HEK293 (cell line): ENCODE results near the gene FNDC3A.

Experiments
- BCL11B ChIP-seq: fragments of 450-650 bp; formaldehyde crosslinking; IDR thresholded peaks from 2 replicates; pipeline ENCODE4 v1.5.1; 2016; ENCODE audit warnings: low read depth, missing biosample characterization, missing genetic modification characterization
- GFI1B ChIP-seq: fragments of 450-650 bp; formaldehyde crosslinking; IDR thresholded peaks from 2 replicates; pipeline ENCODE4 v1.5.1; 2016; ENCODE audit warnings: missing biosample characterization, missing genetic modification characterization
- HIC1 ChIP-seq: fragments of 450-650 bp; formaldehyde crosslinking; IDR thresholded peaks from 2 replicates; pipeline ENCODE4 v1.5.1; 2016; ENCODE audit warnings: missing biosample characterization, missing genetic modification characterization
- KLF7 ChIP-seq: fragments of 450-650 bp; formaldehyde crosslinking; IDR thresholded peaks from 2 replicates; pipeline ENCODE4 v1.5.1; 2016; ENCODE audit warnings: missing biosample characterization, missing genetic modification characterization, borderline replicate concordance
- KLF8 ChIP-seq: fragments of 450-650 bp; formaldehyde crosslinking; IDR thresholded peaks from 2 replicates; pipeline ENCODE4 v1.5.1; 2016; ENCODE audit warnings: missing biosample characterization, missing genetic modification characterization
- KLF9 ChIP-seq: fragments of 450-650 bp; formaldehyde crosslinking; IDR thresholded peaks from 2 replicates; pipeline ENCODE4 v1.5.1; 2016; ENCODE audit warnings: missing biosample characterization, missing genetic modification characterization, low read depth
- SCRT1 ChIP-seq: fragments of 450-650 bp; formaldehyde crosslinking; IDR thresholded peaks from 2 replicates; pipeline ENCODE4 v1.5.1; 2016; ENCODE audit warnings: missing biosample characterization, missing genetic modification characterization, borderline replicate concordance
- TSHZ1 ChIP-seq: fragments of 450-650 bp; formaldehyde crosslinking; IDR thresholded peaks from 2 replicates; pipeline ENCODE4 v1.5.1; 2016; ENCODE audit warnings: missing biosample characterization, missing genetic modification characterization, borderline replicate concordance
- ZBTB17 ChIP-seq: fragments of 450-650 bp; formaldehyde crosslinking; IDR thresholded peaks from 2 replicates; pipeline ENCODE4 v1.5.1; 2016; ENCODE audit warnings: missing biosample characterization, missing genetic modification characterization
- ZFP3 ChIP-seq: fragments of 450-650 bp; formaldehyde crosslinking; IDR thresholded peaks from 2 replicates; pipeline ENCODE4 v1.5.1; 2016; ENCODE audit warnings: low read depth, missing biosample characterization, missing genetic modification characterization
- ZFP41 ChIP-seq: fragments of 450-650 bp; formaldehyde crosslinking; IDR thresholded peaks from 2 replicates; pipeline ENCODE4 v1.5.1; 2016; ENCODE audit warnings: missing biosample characterization, missing genetic modification characterization, borderline replicate concordance
- ZNF169 ChIP-seq: fragments of 450-650 bp; formaldehyde crosslinking; IDR thresholded peaks from 2 replicates; pipeline ENCODE4 v1.5.1; 2016; ENCODE audit warnings: missing biosample characterization, missing genetic modification characterization
- ZNF175 ChIP-seq: fragments of 450-650 bp; formaldehyde crosslinking; IDR thresholded peaks from 2 replicates; pipeline ENCODE4 v1.5.1; 2016; ENCODE audit warnings: missing biosample characterization, missing genetic modification characterization
- ZNF214 ChIP-seq: fragments of 450-650 bp; formaldehyde crosslinking; IDR thresholded peaks from 2 replicates; pipeline ENCODE4 v1.5.1; 2017; ENCODE audit warnings: missing biosample characterization, mild to moderate bottlenecking, missing genetic modification characterization, borderline replicate concordance
- ZNF341 ChIP-seq: fragments of 450-650 bp; formaldehyde crosslinking; IDR thresholded peaks from 2 replicates; pipeline ENCODE4; 2016; ENCODE audit warnings: low read depth, missing biosample characterization, missing genetic modification characterization
- ZNF366 ChIP-seq: fragments of 450-650 bp; formaldehyde crosslinking; conservative IDR thresholded peaks from 2 replicates; pipeline ENCODE4 v1.5.1; 2016; ENCODE audit warnings: missing biosample characterization, missing genetic modification characterization
- ZNF423 ChIP-seq: fragments of 450-650 bp; formaldehyde crosslinking; IDR thresholded peaks from 2 replicates; pipeline ENCODE4 v1.5.1; 2016; ENCODE audit warnings: missing biosample characterization, missing genetic modification characterization
- ZNF473 ChIP-seq: fragments of 450-650 bp; formaldehyde crosslinking; IDR thresholded peaks from 2 replicates; pipeline ENCODE4 v1.5.1; 2017; ENCODE audit warnings: missing biosample characterization, missing genetic modification characterization
- ZNF48 ChIP-seq: fragments of 450-650 bp; formaldehyde crosslinking; IDR thresholded peaks from 2 replicates; pipeline ENCODE4 v1.5.1; 2016; ENCODE audit warnings: missing biosample characterization, missing genetic modification characterization
- ZNF488 ChIP-seq: fragments of 450-650 bp; formaldehyde crosslinking; IDR thresholded peaks from 2 replicates; pipeline ENCODE4 v1.5.1; 2016; ENCODE audit warnings: missing biosample characterization, missing genetic modification characterization
- ZNF558 ChIP-seq: fragments of 450-650 bp; formaldehyde crosslinking; IDR thresholded peaks from 2 replicates; pipeline ENCODE4 v1.5.1; 2016; ENCODE audit warnings: missing biosample characterization, missing genetic modification characterization
- ZNF580 ChIP-seq: fragments of 450-650 bp; formaldehyde crosslinking; IDR thresholded peaks from 2 replicates; pipeline ENCODE4 v1.5.1; 2016; ENCODE audit warnings: missing biosample characterization, missing genetic modification characterization
- ZNF596 ChIP-seq: fragments of 450-650 bp; IDR thresholded peaks from 2 replicates; pipeline ENCODE4 v1.5.0; 2018; ENCODE audit warnings: missing biosample characterization, mild to moderate bottlenecking, missing genetic modification characterization, moderate library complexity
- ZNF600 ChIP-seq: fragments of 450-650 bp; formaldehyde crosslinking; IDR thresholded peaks from 2 replicates; pipeline ENCODE4 v1.5.1; 2016; ENCODE audit warnings: missing biosample characterization, missing genetic modification characterization
- ZNF654 ChIP-seq: fragments of 450-650 bp; formaldehyde crosslinking; IDR thresholded peaks from 2 replicates; pipeline ENCODE4 v1.5.1; 2016; ENCODE audit warnings: low read depth, missing biosample characterization, missing genetic modification characterization
- ZNF707 ChIP-seq: fragments of 450-650 bp; formaldehyde crosslinking; IDR thresholded peaks from 2 replicates; pipeline ENCODE4 v1.5.1; 2016; ENCODE audit warnings: missing biosample characterization, missing genetic modification characterization
- ZNF776 ChIP-seq: fragments of 450-650 bp; formaldehyde crosslinking; IDR thresholded peaks from 2 replicates; pipeline ENCODE4 v1.5.0; 2017; ENCODE audit warnings: missing biosample characterization, missing genetic modification characterization, borderline replicate concordance

Gene FNDC3A

GRCh38 chr13:49098198-49098597 is 122.5 kb downstream of the FNDC3A start (continued):
- peak; percentile 100 for TF ChIP-seq ZNF600 (tag by site-specific recombination)
- peak; percentile 47; the same call in 1 of the 2 replicates for TF ChIP-seq ZBTB17
- TF ChIP-seq HIC1 (tag by site-specific recombination): peak; percentile 93
- TF ChIP-seq KLF7 (tag by site-specific recombination): no peak
- TF ChIP-seq ZNF341: no peak
- no peak for TF ChIP-seq ZFP41 (tag by site-specific recombination)
- TF ChIP-seq ZNF423 (tag by site-specific recombination): no peak
- no peak for TF ChIP-seq ZNF596 (tag by site-specific recombination)
- TF ChIP-seq ZNF169 (tag by site-specific recombination): no peak
- TF ChIP-seq ZNF580 (tag by site-specific recombination): no peak
- no peak for TF ChIP-seq ZNF48 (tag by site-specific recombination)
- TF ChIP-seq ZNF175 (tag by site-specific recombination): no peak
- no peak for TF ChIP-seq KLF9 (tag by site-specific recombination)
- TF ChIP-seq ZNF366 (tag by site-specific recombination): peak; percentile 84
- no peak for TF ChIP-seq ZNF214 (tag by site-specific recombination)
- TF ChIP-seq ZNF654 (tag by site-specific recombination): no peak; the same call in 1 of the 2 replicates
- no peak for TF ChIP-seq ZNF707 (tag by site-specific recombination)
- no peak for TF ChIP-seq ZFP3 (tag by site-specific recombination)
- TF ChIP-seq KLF8 (tag by site-specific recombination): no peak
- TF ChIP-seq TSHZ1 (tag by site-specific recombination): peak; percentile 83
- no peak for TF ChIP-seq BCL11B (tag by site-specific recombination)
- no peak for TF ChIP-seq ZNF473 (tag by site-specific recombination)
- no peak for TF ChIP-seq ZNF776 (tag by site-specific recombination)
- peak; percentile 71; the same call in 1 of the 2 replicates for TF ChIP-seq GFI1B (tag by site-specific recombination)
- TF ChIP-seq ZNF488 (tag by site-specific recombination): no peak
- 0 out of 2 replicates have a peak, but pooled peaks have one; percentile 51 for TF ChIP-seq ZNF558 (tag by site-specific recombination)
- no peak for TF ChIP-seq SCRT1 (tag by site-specific recombination)
- TF ChIP-seq, all 188 proteins: peak for 45
